HepG2 (cell line): ENCODE measurements around the gene SLC26A4. TPM values are rescaled to one million over a fixed set of nuclear protein-coding genes. Genes with fewer than 3 reads are reported as not detected.

Experiments used
- ARHGAP35 ChIP-seq: sonication (generic); formaldehyde crosslinking; IDR thresholded peaks from 2 replicates; pipeline ENCODE4 v1.9.0; 2022; ENCODE audit warnings: mild to moderate bottlenecking, inconsistent platforms, moderate library complexity, missing genetic modification reagents, borderline replicate concordance
- CEBPZ ChIP-seq: IDR thresholded peaks from 2 replicates; pipeline ENCODE4 v1.6.1; 2012; ENCODE audit warnings: low read length, improper control_type of control experiment
- CREBL2 ChIP-seq: sonication (generic); formaldehyde crosslinking; IDR thresholded peaks from 2 replicates; pipeline ENCODE4 v1.8.1; 2023; ENCODE audit warnings: missing genetic modification reagents, mild to moderate bottlenecking, borderline replicate concordance
- KAT7 ChIP-seq: IDR thresholded peaks from 2 replicates; pipeline ENCODE4 v1.6.1; 2018; ENCODE audit warnings: borderline replicate concordance, missing compliant biosample characterization
- MIER3 ChIP-seq: IDR thresholded peaks from 2 replicates; pipeline ENCODE4 v1.6.1; 2016; ENCODE audit warnings: missing compliant biosample characterization, borderline replicate concordance
- MTA1 ChIP-seq: sonication (generic); formaldehyde crosslinking; IDR thresholded peaks from 2 replicates; pipeline ENCODE4 v1.4.0; 2020; ENCODE audit warnings: missing genetic modification reagents, mild to moderate bottlenecking, borderline replicate concordance
- NFYC ChIP-seq: IDR thresholded peaks from 2 replicates; pipeline ENCODE4 v1.6.1; 2016; ENCODE audit warnings: missing genetic modification reagents, missing compliant biosample characterization
- PREB ChIP-seq: sonication (generic); formaldehyde crosslinking; IDR thresholded peaks from 2 replicates; pipeline ENCODE4 v1.4.0; 2020; ENCODE audit warnings: missing genetic modification reagents
- RBFOX2 ChIP-seq: fragments of 200-400 bp; formaldehyde crosslinking; IDR thresholded peaks from 2 replicates; pipeline ENCODE4 v1.6.1; 2017; ENCODE audit warnings: low read depth, mild to moderate bottlenecking, low read length
- SAFB2 ChIP-seq: sonication (generic); formaldehyde crosslinking; IDR thresholded peaks from 2 replicates; pipeline ENCODE4 v1.5.1; 2020; ENCODE audit warnings: missing genetic modification reagents, low read depth, mild to moderate bottlenecking, borderline replicate concordance
- TEF ChIP-seq: sonication (generic); formaldehyde crosslinking; IDR thresholded peaks from 2 replicates; pipeline ENCODE4 v1.5.0; 2020; ENCODE audit warnings: missing genetic modification reagents
- TRIM22 ChIP-seq: fragments of 450-650 bp; IDR thresholded peaks from 2 replicates; pipeline ENCODE4 v1.6.1; 2017
- ZBTB20 ChIP-seq: sonication (generic); formaldehyde crosslinking; IDR thresholded peaks from 2 replicates; pipeline ENCODE4 v1.8.1; 2023; ENCODE audit warnings: missing genetic modification reagents, low read depth, mild to moderate bottlenecking, borderline replicate concordance
- ZNF124 ChIP-seq: sonication (generic); formaldehyde crosslinking; IDR thresholded peaks from 2 replicates; pipeline ENCODE4 v1.4.0; 2020; ENCODE audit warnings: missing genetic modification reagents
- ZNF264 ChIP-seq: sonication (generic); formaldehyde crosslinking; IDR thresholded peaks from 2 replicates; pipeline ENCODE4 v1.4.0; 2020; ENCODE audit warnings: missing genetic modification reagents
- ZNF468 ChIP-seq: sonication (generic); formaldehyde crosslinking; IDR thresholded peaks from 2 replicates; pipeline ENCODE4 v1.8.0; 2022; ENCODE audit warnings: mild to moderate bottlenecking, moderate library complexity, missing genetic modification reagents
- ZNF550 ChIP-seq: sonication (generic); formaldehyde crosslinking; IDR thresholded peaks from 2 replicates; pipeline ENCODE4 v1.4.0; 2020; ENCODE audit warnings: mild to moderate bottlenecking, missing genetic modification reagents, borderline replicate concordance
- ZNF724P ChIP-seq: sonication (generic); formaldehyde crosslinking; IDR thresholded peaks from 2 replicates; pipeline ENCODE4 v1.8.0; 2022; ENCODE audit warnings: missing genetic modification reagents, borderline replicate concordance
- polyA plus RNA-seq, 8 experiments: library from polyadenylated mRNA; depleted of rRNA in 3 of 8; stranded (reverse) in 7 of 8; unstranded in 1 of 8; fragments of >200 nt; fragmentation: Illumina TruSeq in 4 of 8; extraction: Trizol in 4 of 8; gene quantifications; 2 replicates each; pipeline versions ENCODE4 v1.2.1 to v1.2.3, GENCODE V29; 2011 to 2016; ENCODE audit warnings: low read depth in 4 of 8, missing spikeins in 1 of 8, mixed read lengths in 1 of 8; ENCODE audit not compliant: insufficient read depth in 1 of 8
- total RNA-seq, 5 experiments: library from RNA; depleted of rRNA; stranded (reverse); fragments of >200 nt; fragmentation: Illumina TruSeq; extraction: Trizol; gene quantifications; 2 replicates each; pipeline ENCODE4 v1.2.3, GENCODE V29; 2016; ENCODE audit warnings: low read depth in 1 of 5
- TF ChIP-seq, protein P1 (sequence below): sonication (generic); formaldehyde crosslinking; IDR thresholded peaks from 2 replicates; pipeline ENCODE4 v1.4.0; 2020; ENCODE audit warnings: missing genetic modification reagents
- TF ChIP-seq, protein P2 (sequence below): IDR thresholded peaks from 2 replicates; pipeline ENCODE4 v1.6.1; 2018; ENCODE audit warnings: missing genetic modification reagents, mild to moderate bottlenecking, missing compliant biosample characterization

SLC26A4 gene
- total and polyA plus RNA-seq, 2 of the 13 experiments (the other 11 are each of a cell fraction or from before 2014, with no cell fraction given): 0.08 to 0.11 TPM

DNA sequence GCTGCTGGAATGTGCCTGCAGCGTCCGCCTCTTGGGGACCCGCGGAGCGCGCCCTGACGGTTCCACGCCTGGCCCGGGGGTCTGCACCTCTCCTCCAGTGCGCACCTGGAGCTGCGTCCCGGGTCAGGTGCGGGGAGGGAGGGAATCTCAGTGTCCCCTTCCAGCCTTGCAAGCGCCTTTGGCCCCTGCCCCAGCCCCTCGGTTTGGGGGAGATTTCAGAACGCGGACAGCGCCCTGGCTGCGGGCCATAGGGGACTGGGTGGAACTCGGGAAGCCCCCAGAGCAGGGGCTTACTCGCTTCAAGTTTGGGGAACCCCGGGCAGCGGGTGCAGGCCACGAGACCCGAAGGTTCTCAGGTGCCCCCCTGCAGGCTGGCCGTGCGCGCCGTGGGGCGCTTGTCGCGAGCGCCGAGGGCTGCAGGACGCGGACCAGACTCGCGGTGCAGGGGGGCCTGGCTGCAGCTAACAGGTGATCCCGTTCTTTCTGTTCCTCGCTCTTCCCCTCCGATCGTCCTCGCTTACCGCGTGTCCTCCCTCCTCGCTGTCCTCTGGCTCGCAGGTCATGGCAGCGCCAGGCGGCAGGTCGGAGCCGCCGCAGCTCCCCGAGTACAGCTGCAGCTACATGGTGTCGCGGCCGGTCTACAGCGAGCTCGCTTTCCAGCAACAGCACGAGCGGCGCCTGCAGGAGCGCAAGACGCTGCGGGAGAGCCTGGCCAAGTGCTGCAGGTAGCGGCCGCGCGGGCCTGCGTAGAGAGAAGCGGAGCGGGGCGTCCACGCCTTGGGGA, 645 bp downstream of the SLC26A4 start (continued):
- TF ChIP-seq PREB (CRISPR knock-in tag) (no peak), NFYC (CRISPR knock-in tag) (no peak), CREBL2 (CRISPR knock-in tag) (no peak), TEF (CRISPR knock-in tag) (no peak), ZNF264 (CRISPR knock-in tag) (0 out of 2 replicates have a peak, but pooled peaks have one; percentile 23), TRIM22 (no peak), MTA1 (CRISPR knock-in tag) (0 out of 2 replicates have a peak, but pooled peaks have one; percentile 28), ZNF468 (CRISPR knock-in tag) (no peak), ZNF724P (CRISPR knock-in tag) (0 out of 2 replicates have a peak, but pooled peaks have one; percentile 14), CEBPZ (no peak), ZBTB20 (CRISPR knock-in tag) (no peak), RBFOX2 (no peak), ZNF550 (CRISPR knock-in tag) (no peak), KAT7 (CRISPR knock-in tag) (no peak), ZNF124 (no peak), ARHGAP35 (CRISPR knock-in tag) (no peak; the same call in 1 of the 2 replicates), MIER3 (no peak), SAFB2 (no peak)
- TF ChIP-seq, protein P1, sequence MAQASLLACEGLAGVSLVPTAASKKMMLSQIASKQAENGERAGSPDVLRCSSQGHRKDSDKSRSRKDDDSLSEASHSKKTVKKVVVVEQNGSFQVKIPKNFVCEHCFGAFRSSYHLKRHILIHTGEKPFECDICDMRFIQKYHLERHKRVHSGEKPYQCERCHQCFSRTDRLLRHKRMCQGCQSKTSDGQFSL (CRISPR knock-in tag): no peak
- TF ChIP-seq, protein P2, sequence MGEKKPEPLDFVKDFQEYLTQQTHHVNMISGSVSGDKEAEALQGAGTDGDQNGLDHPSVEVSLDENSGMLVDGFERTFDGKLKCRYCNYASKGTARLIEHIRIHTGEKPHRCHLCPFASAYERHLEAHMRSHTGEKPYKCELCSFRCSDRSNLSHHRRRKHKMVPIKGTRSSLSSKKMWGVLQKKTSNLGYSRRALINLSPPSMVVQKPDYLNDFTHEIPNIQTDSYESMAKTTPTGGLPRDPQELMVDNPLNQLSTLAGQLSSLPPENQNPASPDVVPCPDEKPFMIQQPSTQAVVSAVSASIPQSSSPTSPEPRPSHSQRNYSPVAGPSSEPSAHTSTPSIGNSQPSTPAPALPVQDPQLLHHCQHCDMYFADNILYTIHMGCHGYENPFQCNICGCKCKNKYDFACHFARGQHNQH: no peak
